ENCODE measurements around the gene ANO1. TPM values are rescaled to one million over a fixed set of nuclear protein-coding genes. Genes with fewer than 3 reads are reported as not detected.

The ANO1 gene
- total RNA-seq, 4 donors from 2014 or later, result 1.7 to 13.9 (median 5.3) TPM

- DNase-seq (ENCODE audit: low spot score) (no peak), ATAC-seq (ENCODE audit: low FRiP score) (no peak)
- TF ChIP-seq CTCF (IDR thresholded peaks at IDR 0.05), result no peak
Observed at GRCh38 chr11:70167723-70168404, 89.7 kb downstream of the ANO1 start.

- DNase-seq (ENCODE audit: low spot score) (no peak), ATAC-seq (ENCODE audit: low FRiP score) (no peak)
- TF ChIP-seq CTCF (IDR thresholded peaks at IDR 0.05), result no peak
Observed at GRCh38 chr11:70168405-70168754, 90.3 kb downstream of the ANO1 start.

- no peak for DNase-seq (ENCODE audit: low spot score)
- TF ChIP-seq CTCF (IDR thresholded peaks at IDR 0.05), result no peak
- no peak for ATAC-seq (ENCODE audit: low FRiP score)
Observed at GRCh38 chr11:70169127-70169526, 91.0 kb downstream of the ANO1 start.

- no peak for TF ChIP-seq CTCF (IDR thresholded peaks at IDR 0.05)
- no peak for DNase-seq (ENCODE audit: low spot score)
- no peak for ATAC-seq (ENCODE audit: low FRiP score)
Observed at GRCh38 chr11:70169632-70170031, 91.5 kb downstream of the ANO1 start.

- TF ChIP-seq CTCF (IDR thresholded peaks at IDR 0.05), result no peak
- DNase-seq (ENCODE audit: low spot score) (no peak), ATAC-seq (ENCODE audit: low FRiP score) (no peak)
Observed at GRCh38 chr11:70170596-70171210, 92.6 kb downstream of the ANO1 start.

GRCh38 chr11:70173018-70173417, 94.9 kb downstream of the ANO1 start:
- DNase-seq (ENCODE audit: low spot score) (no peak), ATAC-seq (ENCODE audit: low FRiP score) (no peak)
- TF ChIP-seq CTCF (IDR thresholded peaks at IDR 0.05), result no peak
